Natural killer cell (primary cell): ENCODE measurements around the gene PRKRA. TPM values are rescaled to one million over a fixed set of nuclear protein-coding genes. Genes with fewer than 3 reads are reported as not detected.

Experiments used
- ATAC-seq, 3 donors: fragments of 150-1000 bp in 2 of 3; fragments of 200-7000 bp in 1 of 3; cut with Tn5 transposase; 1 replicate in 1 of 3; 2 replicates in 2 of 3; pipeline ENCODE4 v1.10.0; 2021; ENCODE audit warnings: mild to moderate bottlenecking in 2 of 3, moderate library complexity in 2 of 3
- DNase-seq, 2 donors: peaks; one replicate each; pipeline versions ENCODE4 v3.0.0 to v3.0.0-alpha.2; 2013 to 2021; ENCODE audit warnings: mixed read lengths in 1 of 2
- H3K27ac ChIP-seq: one replicate; pipeline ENCODE4 v1.5.1; 2013; ENCODE audit warnings: mild to moderate bottlenecking, low read length
- H3K27me3 ChIP-seq: one replicate; pipeline ENCODE4 v1.6.1; 2013; ENCODE audit warnings: low read length; ENCODE audit not compliant: control insufficient read depth, insufficient read depth
- H3K36me3 ChIP-seq: one replicate; pipeline ENCODE4 v1.6.1; 2013; ENCODE audit warnings: low read length; ENCODE audit not compliant: control insufficient read depth, insufficient read depth
- H3K4me1 ChIP-seq: one replicate; pipeline ENCODE4 v1.6.1; 2013; ENCODE audit warnings: low read length; ENCODE audit not compliant: control insufficient read depth, insufficient read depth
- H3K4me3 ChIP-seq: one replicate; pipeline ENCODE4 v1.5.1; 2013; ENCODE audit warnings: low read length
- H3K9me3 ChIP-seq: one replicate; pipeline ENCODE4 v1.6.1; 2013; ENCODE audit warnings: low read length; ENCODE audit not compliant: control insufficient read depth, insufficient read depth
- H3K27ac Mint-ChIP-seq, 2 donors: one replicate each; pipeline ENCODE4 v1.8.0; 2022; ENCODE audit warnings: mild to moderate bottlenecking in 2 of 2, mixed read lengths in 2 of 2, moderate library complexity in 1 of 2
- H3K27me3 Mint-ChIP-seq, 2 donors: one replicate each; pipeline ENCODE4 v1.8.0; 2022; ENCODE audit warnings: low read depth in 2 of 2, mixed read lengths in 2 of 2
- H3K36me3 Mint-ChIP-seq: one replicate; pipeline ENCODE4 v1.8.0; 2022; ENCODE audit warnings: mixed read lengths
- H3K4me1 Mint-ChIP-seq, 2 donors: one replicate each; pipeline ENCODE4 v1.8.0; 2022; ENCODE audit warnings: mixed read lengths in 2 of 2
- H3K4me3 Mint-ChIP-seq: one replicate; pipeline ENCODE4 v1.8.0; 2022; ENCODE audit warnings: mild to moderate bottlenecking, moderate library complexity, mixed read lengths
- H3K9me3 Mint-ChIP-seq, 2 donors: one replicate each; pipeline ENCODE4 v1.8.0; 2022; ENCODE audit warnings: mixed read lengths in 2 of 2
- CTCF ChIP-seq: fragments of 200-600 bp; IDR thresholded peaks from one replicate; pipeline ENCODE4 v1.8.0; 2022; ENCODE audit warnings: antibody characterized with exemption
- WGBS: methylation state at CpG from one replicate; pipeline ENCODE4 v1.1.7; 2013; ENCODE audit warnings: missing lambda C conversion rate; ENCODE audit not compliant: insufficient coverage; 5-methylcytosine and 5-hydroxymethylcytosine counted together
- intact Hi-C: fragments of 100-400 bp; cut with micrococcal nuclease; formaldehyde crosslinking; loops from one replicate; pipeline ENCODE4 v1.14.2; 2022
- total RNA-seq, 4 donors: library from RNA; stranded (reverse); fragments of 120-200 nt in 1 of 4; gene quantifications; one replicate each; pipeline versions ENCODE4 v1.2.3 to v1.2.4, GENCODE V29; 2013 to 2022

The PRKRA gene
- total RNA-seq, 3 donors from 2014 or later (not counting 1 experiment from before 2014, with no cell fraction given), result 42.1 to 48.3 (median 44.0) TPM

GRCh38 chr2:178441426-178441825 lies 9.5 kb downstream of the PRKRA start:
- ATAC-seq (no peak), DNase-seq (no peak)
- no peaks in the 10 kb centered on the region for H3K4me1 Mint-ChIP-seq
- peaks cover 9% of the 10 kb centered on the region for H3K36me3 Mint-ChIP-seq
- intact Hi-C loops, result no loop called here
- H3K27ac Mint-ChIP-seq, result no peak overlapping the region
- no peaks in the 10 kb centered on the region for H3K27me3 Mint-ChIP-seq
- TF ChIP-seq CTCF, result no peak
- H3K27me3 ChIP-seq, result no peaks in the 10 kb centered on the region
- no peaks in the 10 kb centered on the region for H3K9me3 ChIP-seq
- no peaks in the 10 kb centered on the region for H3K4me1 ChIP-seq
- H3K9me3 Mint-ChIP-seq, result no peaks in the 10 kb centered on the region
- H3K4me3 Mint-ChIP-seq, result no peak overlapping the region
- peaks cover 62% of the 10 kb centered on the region for H3K36me3 ChIP-seq
- no CpG with 5 or more reads among the region's 2 CpGs for WGBS
- no peak overlapping the region for H3K27ac ChIP-seq
- no peak overlapping the region for H3K4me3 ChIP-seq

- DNase-seq (no peak), ATAC-seq (no peak)
- Histone ChIP-seq H3K4me3 (no peak overlapping the region), H3K9me3 (no peaks in the 10 kb centered on the region), H3K4me1 (no peaks in the 10 kb centered on the region), H3K36me3 (peaks cover 67% of the 10 kb centered on the region), H3K27ac (no peak overlapping the region), H3K27me3 (no peaks in the 10 kb centered on the region)
- intact Hi-C loops, result no loop called here
- Mint-ChIP-seq H3K4me3 (no peak overlapping the region), H3K4me1 (no peaks in the 10 kb centered on the region), H3K27ac (no peak overlapping the region), H3K36me3 (peaks cover 13% of the 10 kb centered on the region), H3K27me3 (no peaks in the 10 kb centered on the region), H3K9me3 (no peaks in the 10 kb centered on the region)
- TF ChIP-seq CTCF, result no peak
- 85% methylated on average over 2 of the region's 2 CpGs for WGBS
These were observed 14.3 kb downstream of the PRKRA start for GRCh38 chr2:178436662-178437061.

GRCh38 chr2:178429336-178429735 lies 21.6 kb downstream of the PRKRA start:
- Mint-ChIP-seq H3K9me3 (peaks cover 0 to 6% of the 10 kb centered on the region in 2 donors), H3K27ac (no peak overlapping the region), H3K27me3 (no peaks in the 10 kb centered on the region), H3K36me3 (peaks cover 6% of the 10 kb centered on the region), H3K4me1 (no peaks in the 10 kb centered on the region), H3K4me3 (no peak overlapping the region)
- H3K4me1 ChIP-seq, result no peaks in the 10 kb centered on the region
- no peak for ATAC-seq
- no peak overlapping the region for H3K4me3 ChIP-seq
- peaks cover 40% of the 10 kb centered on the region for H3K36me3 ChIP-seq
- DNase-seq, result no peak
- H3K27me3 ChIP-seq, result no peaks in the 10 kb centered on the region
- no peaks in the 10 kb centered on the region for H3K9me3 ChIP-seq
- no peak for TF ChIP-seq CTCF
- H3K27ac ChIP-seq, result no peak overlapping the region
- intact Hi-C loops, result no loop called here

- Mint-ChIP-seq H3K4me3 (no peak overlapping the region), H3K36me3 (peaks cover 6% of the 10 kb centered on the region), H3K27me3 (no peaks in the 10 kb centered on the region), H3K9me3 (peaks cover 0 to 6% of the 10 kb centered on the region in 2 donors), H3K27ac (no peak overlapping the region), H3K4me1 (no peaks in the 10 kb centered on the region)
- ATAC-seq (no peak), DNase-seq (no peak)
- Histone ChIP-seq H3K27me3 (no peaks in the 10 kb centered on the region), H3K9me3 (no peaks in the 10 kb centered on the region), H3K36me3 (peaks cover 36% of the 10 kb centered on the region), H3K4me3 (no peak overlapping the region), H3K4me1 (no peaks in the 10 kb centered on the region), H3K27ac (no peak overlapping the region)
- no peak for TF ChIP-seq CTCF
- WGBS, result 93% methylated on average over 1 of the region's 1 CpG
- intact Hi-C loops, result no loop called here
These were observed 22.6 kb downstream of the PRKRA start for GRCh38 chr2:178428396-178428806.
